GM18861 (cell line): ENCODE data around the gene RPL7A.
"Not testable (repeated sequence)": the region's sequence is repeated elsewhere in the genome, so short reads cannot be mapped to it uniquely, and the experiment has no call there.

ENCODE experiments used
- ATAC-seq: cut with Tn5 transposase; IDR thresholded peaks from one replicate; pipeline ENCODE4 v1.9.1; 2021; ENCODE audit not compliant: unreplicated experiment

Gene RPL7A

DNA sequence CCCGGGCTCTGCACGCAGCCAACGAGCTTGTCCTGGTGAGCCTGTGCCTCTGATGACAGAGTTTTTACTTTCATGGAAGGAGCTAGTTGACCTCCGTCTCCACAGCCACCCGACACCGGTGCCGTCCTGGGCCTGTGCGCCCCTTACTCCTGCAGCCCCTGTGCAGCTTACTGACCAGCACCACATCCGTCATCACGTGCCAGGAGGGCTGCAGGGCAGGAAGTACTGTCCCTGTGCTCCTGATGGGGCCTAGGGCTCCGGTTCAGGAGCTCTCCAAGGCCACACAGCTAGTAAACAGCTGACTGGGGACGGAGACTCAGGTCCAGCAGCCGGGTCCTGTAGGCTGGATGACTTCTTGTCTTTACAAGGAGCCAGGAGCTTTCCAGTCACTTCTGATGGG is 38.3 kb downstream of the RPL7A start:
- no peak for ATAC-seq

DNA sequence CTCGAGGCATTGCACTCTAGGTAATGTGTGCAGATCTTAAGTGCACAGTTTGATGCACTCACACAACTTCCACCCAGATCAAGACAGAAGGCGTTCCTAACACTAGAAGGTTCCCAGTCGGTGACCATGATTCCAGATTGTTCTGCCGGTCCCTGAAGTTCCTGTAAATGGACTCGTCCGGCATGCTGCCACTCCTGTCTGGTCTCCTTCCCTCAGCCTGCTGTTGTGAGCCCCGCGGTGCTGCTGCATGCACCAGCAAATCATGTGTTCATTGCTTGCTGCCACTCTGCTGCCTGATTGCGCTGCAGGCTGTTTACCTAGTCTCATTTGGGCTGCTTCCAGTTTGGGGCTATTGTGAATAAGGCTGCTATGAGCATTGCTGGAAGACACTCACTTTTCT is 39.7 kb downstream of the RPL7A start:
- no peak for ATAC-seq

DNA sequence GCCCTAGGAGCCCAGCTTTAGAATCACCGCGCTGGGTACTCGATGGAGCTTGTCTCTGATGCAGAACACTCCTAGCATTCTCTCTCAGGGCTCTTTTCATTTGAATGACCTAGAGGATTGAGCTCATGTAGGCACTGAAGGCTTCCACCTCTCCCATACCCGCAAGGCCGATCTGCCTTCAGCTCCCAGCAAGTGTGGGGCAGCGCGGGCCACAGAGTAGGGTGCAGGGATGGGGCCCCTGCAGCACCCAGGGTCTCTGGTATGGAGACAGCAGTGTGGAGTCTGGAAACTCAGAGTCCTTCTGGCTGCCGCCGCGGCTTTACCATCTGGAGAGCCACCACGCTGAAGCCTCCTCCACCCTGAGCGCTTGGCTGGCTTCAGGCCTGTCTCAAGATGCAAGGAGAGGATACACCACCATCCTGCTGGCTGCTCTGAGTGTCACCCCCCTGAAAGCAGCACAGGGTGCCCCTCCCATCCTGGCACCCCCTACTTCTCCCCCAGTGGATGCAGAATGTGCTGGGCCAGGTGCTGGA is 41.1 kb downstream of the RPL7A start:
- ATAC-seq, result no peak

DNA sequence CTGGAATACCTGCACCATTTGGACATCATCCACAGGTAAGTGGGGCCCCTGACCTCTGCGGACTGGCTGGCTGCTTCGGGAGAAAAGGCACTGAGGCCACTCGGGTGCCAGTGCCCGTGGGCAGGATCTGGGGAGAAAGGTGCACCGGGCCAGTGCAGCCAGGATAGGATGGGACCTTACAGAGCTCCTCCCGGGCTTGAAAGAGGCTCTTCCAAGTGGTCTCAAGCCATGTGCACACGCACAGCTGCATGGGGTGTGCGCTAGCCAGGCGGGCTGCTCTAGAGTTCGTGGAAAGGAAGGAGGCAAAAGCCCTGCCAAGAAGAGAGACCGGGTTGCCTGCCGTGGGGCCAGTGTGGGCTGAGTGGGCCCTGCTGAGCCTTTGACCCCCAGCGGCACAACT is 41.5 kb downstream of the RPL7A start:
- no peak for ATAC-seq

DNA sequence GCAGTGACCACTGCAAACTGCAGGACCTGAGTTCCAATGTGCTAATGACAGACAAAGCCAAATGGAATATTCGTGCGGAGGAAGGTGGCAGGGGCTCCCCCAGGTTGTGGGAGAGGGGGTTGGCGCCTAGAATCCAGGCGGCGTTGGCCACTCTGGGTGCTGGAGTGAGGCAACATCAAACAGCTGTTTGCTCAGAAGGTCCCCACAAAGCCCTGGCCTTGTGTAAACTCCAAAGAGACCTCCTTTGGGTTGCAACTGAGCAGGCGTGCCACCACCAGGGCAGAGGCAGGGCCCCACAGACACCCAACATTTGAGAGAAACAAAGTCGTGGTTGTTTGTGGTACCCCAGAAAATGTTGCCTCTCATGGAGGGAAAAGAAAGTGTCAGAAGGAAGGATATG is 42.7 kb downstream of the RPL7A start:
- ATAC-seq, result no peak

DNA sequence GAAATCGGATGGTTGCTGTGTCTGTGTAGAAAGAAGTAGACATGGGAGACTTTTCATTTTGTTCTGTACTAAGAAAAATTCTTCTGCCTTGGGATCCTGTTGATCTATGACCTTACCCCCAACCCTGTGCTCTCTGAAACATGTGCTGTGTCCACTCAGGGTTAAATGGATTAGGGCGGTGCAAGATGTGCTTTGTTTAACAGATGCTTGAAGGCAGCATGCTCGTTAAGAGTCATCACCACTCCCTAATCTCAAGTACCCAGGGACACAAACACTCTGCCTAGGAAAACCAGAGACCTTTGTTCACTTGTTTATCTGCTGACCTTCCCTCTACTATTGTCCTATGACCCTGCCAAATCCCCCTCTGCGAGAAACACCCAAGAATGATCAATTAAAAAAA is 43.4 kb downstream of the RPL7A start:
- ATAC-seq, result not testable (repeated sequence)

DNA sequence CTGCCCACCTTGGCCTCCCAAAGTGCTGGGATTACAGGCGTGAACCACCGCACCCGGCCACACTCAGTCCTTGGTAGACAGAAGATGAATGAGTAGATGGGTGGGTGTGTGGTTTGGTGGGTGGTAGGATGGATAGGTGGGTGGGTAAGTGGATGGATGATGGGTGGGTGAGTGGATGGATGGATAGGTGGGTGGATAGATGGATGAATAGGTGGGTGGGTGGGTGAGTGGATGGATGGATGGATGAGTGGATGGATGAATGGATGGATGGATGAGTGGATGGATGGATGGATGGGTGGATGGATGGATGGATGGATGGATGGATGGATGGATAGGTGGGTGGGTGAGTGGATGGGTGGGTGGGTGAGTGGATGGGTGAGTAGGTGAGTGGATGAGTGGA is 44.3 kb downstream of the RPL7A start:
- not testable (repeated sequence) for ATAC-seq

DNA sequence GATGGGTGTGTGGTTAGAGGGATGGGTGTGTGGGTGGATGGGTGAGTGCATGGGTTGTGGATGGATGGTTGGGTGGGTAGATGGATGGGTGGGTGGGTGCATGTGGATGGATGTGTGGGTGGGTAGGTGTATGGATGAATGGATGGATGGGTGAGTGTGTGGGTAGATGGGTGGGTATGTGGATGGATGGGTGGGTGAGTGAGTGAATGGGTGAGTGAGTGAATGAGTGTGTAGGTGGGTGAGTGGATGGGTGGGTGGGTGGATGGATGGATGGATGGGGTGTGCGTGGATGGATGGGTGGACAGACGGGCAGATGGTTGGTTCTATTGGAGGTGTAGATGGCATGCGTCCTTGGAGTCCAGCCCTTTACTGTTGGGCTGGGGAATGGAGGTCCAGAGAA is 45.4 kb downstream of the RPL7A start:
- ATAC-seq, result no peak

DNA sequence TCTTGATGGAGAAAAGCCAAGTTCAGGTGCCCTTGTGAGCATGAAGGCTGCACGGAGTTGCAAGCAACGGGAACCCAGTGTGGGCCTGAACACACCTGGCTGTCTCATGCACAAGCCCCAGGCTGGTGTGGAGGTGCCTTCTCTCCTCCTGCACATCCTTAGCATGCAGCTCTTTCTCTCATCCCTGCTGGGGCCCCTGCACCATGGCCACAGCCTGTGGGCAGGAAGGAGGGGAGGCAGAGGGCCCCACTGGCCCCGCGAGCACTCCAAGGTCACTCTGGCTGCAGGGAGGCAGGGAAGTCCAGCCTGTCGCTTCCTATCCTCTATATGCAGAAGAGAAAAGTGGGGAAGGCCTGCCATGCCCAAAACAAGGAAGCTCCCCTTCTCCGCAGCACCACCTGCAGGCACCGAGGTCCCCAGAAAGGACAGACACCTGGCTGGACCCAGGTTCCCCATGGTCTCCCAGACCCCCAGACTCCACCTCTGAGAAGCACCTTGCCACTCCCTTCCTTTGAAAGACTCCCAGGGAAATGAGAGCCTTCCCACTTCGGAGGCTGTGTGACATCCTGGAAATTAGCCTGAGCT is 46.8 kb downstream of the RPL7A start:
- ATAC-seq, result no peak

DNA sequence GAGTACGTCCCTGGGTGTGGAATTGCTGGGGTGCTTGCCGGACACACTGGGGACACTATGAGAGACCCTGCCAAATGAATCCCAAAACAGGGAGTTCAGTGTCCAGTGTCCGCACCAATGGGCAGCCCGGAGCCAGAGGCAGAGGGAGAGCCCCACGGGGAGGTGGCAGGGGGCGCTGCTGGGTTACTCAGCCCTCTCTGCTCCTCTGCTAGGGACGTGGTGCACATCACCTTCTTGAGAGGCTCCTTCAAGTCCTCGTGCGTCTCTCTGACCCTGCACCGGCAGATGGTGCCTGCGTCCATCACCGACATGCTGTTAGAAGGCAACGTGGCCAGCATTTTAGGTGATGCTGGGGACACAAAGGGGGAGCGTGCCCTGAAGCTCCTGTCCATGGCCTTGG is 48.9 kb downstream of the RPL7A start:
- no peak for ATAC-seq

DNA sequence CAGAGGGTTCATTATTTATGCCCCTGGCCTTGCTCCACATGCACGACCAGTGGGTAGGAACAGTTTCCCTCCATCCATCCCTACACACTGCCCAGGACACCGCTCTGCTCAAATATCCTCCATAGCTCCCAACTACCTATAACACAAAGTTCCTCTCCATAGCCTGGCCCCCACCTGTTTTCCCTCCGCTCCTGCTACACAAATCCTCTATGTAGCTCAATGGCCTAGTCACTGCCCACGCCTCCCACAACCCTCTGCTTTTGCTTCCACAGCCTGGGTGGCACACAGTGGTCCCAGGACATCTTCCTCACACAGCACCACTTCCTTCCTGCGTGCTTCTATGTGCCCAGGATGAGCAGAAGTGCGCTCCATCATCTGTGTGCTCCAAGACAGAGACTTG is 49.4 kb downstream of the RPL7A start:
- ATAC-seq, result no peak

DNA sequence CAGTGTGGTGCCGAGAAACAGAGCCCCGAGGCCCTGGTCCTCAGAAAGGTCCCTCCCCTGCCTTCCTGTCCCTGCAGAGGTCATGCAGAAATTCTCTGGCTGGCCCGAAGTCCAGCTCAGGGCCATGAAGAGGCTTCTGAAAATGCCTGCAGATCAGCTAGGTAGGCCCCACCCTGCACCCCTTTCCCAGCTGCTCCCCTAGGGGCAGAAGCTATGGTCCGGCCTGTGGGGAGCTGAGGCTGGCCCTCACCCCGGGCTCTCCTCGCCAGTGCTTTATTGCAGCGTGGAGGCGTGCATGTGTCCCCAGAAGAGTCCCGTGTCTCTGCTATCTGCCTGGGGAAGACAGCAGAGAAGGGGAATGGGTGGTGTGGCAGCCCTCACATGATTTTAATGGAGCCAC is 49.9 kb downstream of the RPL7A start:
- ATAC-seq, result no peak

DNA sequence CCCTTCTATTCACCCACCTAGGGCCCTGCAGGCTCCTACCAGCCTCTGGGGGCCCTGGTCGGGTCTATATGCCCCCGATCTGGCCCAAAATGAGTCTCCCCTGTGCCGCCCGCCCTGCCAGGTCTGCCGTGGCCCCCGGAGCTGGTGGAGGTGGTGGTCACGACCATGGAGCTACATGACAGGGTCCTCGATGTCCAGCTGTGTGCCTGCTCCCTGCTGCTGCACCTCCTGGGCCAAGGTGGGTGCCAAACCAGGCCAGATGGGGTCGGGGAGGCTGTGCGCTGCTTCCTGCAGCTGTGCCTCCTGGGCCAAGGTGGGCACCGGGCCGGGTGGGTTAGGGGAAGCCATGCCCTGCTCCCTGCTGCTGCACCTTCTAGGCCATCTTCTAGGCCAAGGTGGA is 52.3 kb downstream of the RPL7A start:
- ATAC-seq, result no peak
